Left lobe of liver (tissue), 2 donors: ENCODE data around the gene USP9X. TPM values are rescaled to one million over a fixed set of nuclear protein-coding genes. Genes with fewer than 3 reads are reported as not detected.
A peak's percentile ranks its signal among the peaks of the same experiment; 100 is the strongest.
"Not testable (repeated sequence)": the region's sequence is repeated elsewhere in the genome, so short reads cannot be mapped to it uniquely, and the experiment has no call there.

ENCODE experiments used
- ATAC-seq: fragments of 200-7000 bp; cut with Tn5 transposase; one replicate; pipeline ENCODE4 v1.9.1; 2020; ENCODE audit warnings: mild to moderate bottlenecking, moderate library complexity
- DNase-seq: peaks from one replicate; pipeline ENCODE4 v3.0.0-alpha.2; 2020; ENCODE audit warnings: low spot score
- total RNA-seq: library from RNA; stranded (reverse); gene quantifications from one replicate; pipeline ENCODE4 v1.2.1, GENCODE V29; 2021
- donor health status: DM: no; HTN: no; CAD: no; lungs with moderate emphysema.
- donor health status: DM: no; HTN: yes; CAD: no.

The USP9X gene
- total RNA-seq, 1 donor from 2014 or later: 44.5 TPM

GRCh38 chrX:41265615-41266014 is 180.4 kb downstream of the USP9X start:
- DNase-seq (no peak), ATAC-seq (no peak)

GRCh38 chrX:41273638-41274037 is 188.4 kb downstream of the USP9X start:
- no peak for ATAC-seq
- no peak for DNase-seq

GRCh38 chrX:41275661-41276609 is 190.7 kb downstream of the USP9X start:
- DNase-seq: peak; percentile 62
- peak; percentile 97 for ATAC-seq

- ATAC-seq (no peak), DNase-seq (no peak)
These were observed 191.6 kb downstream of the USP9X start for GRCh38 chrX:41276661-41277506.

GRCh38 chrX:41282307-41282706 is 197.1 kb downstream of the USP9X start:
- not testable (repeated sequence) for DNase-seq, ATAC-seq

- DNase-seq, ATAC-seq: not testable (repeated sequence)
These were observed 200.7 kb downstream of the USP9X start for GRCh38 chrX:41285928-41286327.

Other genes starting within 250 kb of the USP9X start
- 92.3 TPM for gene DDX3X, start 248.7 kb downstream of the USP9X start, total RNA-seq